C4-2B (cell line): ENCODE results near the gene STK40.

Experiments used
- ZFX ChIP-seq: fragments of 450-650 bp; IDR thresholded peaks from 2 replicates; pipeline ENCODE4 v1.6.1; 2017
- TF ChIP-seq, protein P1 (sequence below): fragments of 450-650 bp; conservative IDR thresholded peaks from 2 replicates; pipeline ENCODE4 v1.5.1; 2017; ENCODE audit warnings: mild to moderate bottlenecking

DNA sequence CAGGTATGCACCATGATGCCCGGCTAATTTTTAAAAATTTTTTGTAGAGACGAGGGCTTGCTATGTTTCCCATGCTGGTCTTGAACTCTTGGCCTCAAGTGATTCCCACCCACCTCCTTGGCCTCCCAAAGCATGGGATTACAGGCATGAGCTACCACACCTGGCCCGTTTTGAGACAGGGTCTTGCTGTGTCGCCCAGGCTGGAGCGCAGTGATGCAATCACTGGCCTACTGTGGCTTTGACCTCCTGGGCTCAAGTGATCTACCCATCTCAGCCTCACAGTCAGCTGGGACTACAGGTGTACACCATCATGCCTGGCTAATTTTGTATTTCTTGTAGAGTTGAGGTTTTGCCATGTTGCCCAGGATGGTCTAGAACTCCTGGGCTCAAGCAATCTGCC lies 87.1 kb downstream of the STK40 start:
- TF ChIP-seq, protein P1, sequence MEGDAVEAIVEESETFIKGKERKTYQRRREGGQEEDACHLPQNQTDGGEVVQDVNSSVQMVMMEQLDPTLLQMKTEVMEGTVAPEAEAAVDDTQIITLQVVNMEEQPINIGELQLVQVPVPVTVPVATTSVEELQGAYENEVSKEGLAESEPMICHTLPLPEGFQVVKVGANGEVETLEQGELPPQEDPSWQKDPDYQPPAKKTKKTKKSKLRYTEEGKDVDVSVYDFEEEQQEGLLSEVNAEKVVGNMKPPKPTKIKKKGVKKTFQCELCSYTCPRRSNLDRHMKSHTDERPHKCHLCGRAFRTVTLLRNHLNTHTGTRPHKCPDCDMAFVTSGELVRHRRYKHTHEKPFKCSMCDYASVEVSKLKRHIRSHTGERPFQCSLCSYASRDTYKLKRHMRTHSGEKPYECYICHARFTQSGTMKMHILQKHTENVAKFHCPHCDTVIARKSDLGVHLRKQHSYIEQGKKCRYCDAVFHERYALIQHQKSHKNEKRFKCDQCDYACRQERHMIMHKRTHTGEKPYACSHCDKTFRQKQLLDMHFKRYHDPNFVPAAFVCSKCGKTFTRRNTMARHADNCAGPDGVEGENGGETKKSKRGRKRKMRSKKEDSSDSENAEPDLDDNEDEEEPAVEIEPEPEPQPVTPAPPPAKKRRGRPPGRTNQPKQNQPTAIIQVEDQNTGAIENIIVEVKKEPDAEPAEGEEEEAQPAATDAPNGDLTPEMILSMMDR = no peak
- TF ChIP-seq ZFX = no peak
